SK-N-SH treated with all-trans-retinoic acid at 6 μM for 48 hours (cell line): Measurements from ENCODE around the gene ANKRD26.

Experiments
- ARNTL ChIP-seq: fragments of 450-650 bp; formaldehyde crosslinking; IDR thresholded peaks from 2 replicates; pipeline ENCODE4 v1.5.0; 2020; ENCODE audit warnings: low read depth, mild to moderate bottlenecking, moderate library complexity, borderline replicate concordance
- BACH2 ChIP-seq: fragments of 250-450 bp; sonication (Bioruptor Pico); IDR thresholded peaks from 2 replicates; pipeline ENCODE4 v1.9.0; 2021; ENCODE audit warnings: mild to moderate bottlenecking, borderline replicate concordance
- CSDC2 ChIP-seq: fragments of 250-450 bp; sonication (Bioruptor Pico); IDR thresholded peaks from 2 replicates; pipeline ENCODE4 v1.5.0; 2020; ENCODE audit warnings: mild to moderate bottlenecking, moderate library complexity
- ESRRG ChIP-seq: fragments of 250-450 bp; sonication (Bioruptor Pico); IDR thresholded peaks from 2 replicates; pipeline ENCODE4 v1.6.1; 2021; ENCODE audit warnings: mild to moderate bottlenecking
- OSR1 ChIP-seq: fragments of 250-450 bp; sonication (Bioruptor Pico); IDR thresholded peaks from 2 replicates; pipeline ENCODE4 v1.8.0; 2022; ENCODE audit warnings: moderate library complexity, mild to moderate bottlenecking, inconsistent platforms
- RARB ChIP-seq: fragments of 250-450 bp; sonication (Bioruptor Pico); IDR thresholded peaks from 2 replicates; pipeline ENCODE4 v1.8.0; 2021; ENCODE audit warnings: mild to moderate bottlenecking, moderate library complexity
- ZFP30 ChIP-seq: fragments of 450-650 bp; formaldehyde crosslinking; IDR thresholded peaks from 2 replicates; pipeline ENCODE4 v1.5.0; 2022; ENCODE audit warnings: mild to moderate bottlenecking, moderate library complexity
- ZNF565 ChIP-seq: fragments of 450-650 bp; formaldehyde crosslinking; conservative IDR thresholded peaks from 2 replicates; pipeline ENCODE4 v1.5.0; 2020; ENCODE audit warnings: low read depth, mild to moderate bottlenecking, moderate library complexity
- TF ChIP-seq, protein P1 (sequence below): fragments of 250-450 bp; sonication (Bioruptor Pico); IDR thresholded peaks from 2 replicates; pipeline ENCODE4 v1.5.1; 2021; ENCODE audit warnings: mild to moderate bottlenecking, moderate library complexity
- TF ChIP-seq, protein P2 (sequence below): fragments of 250-450 bp; sonication (Bioruptor Pico); IDR thresholded peaks from 2 replicates; pipeline ENCODE4 v1.5.0; 2020; ENCODE audit warnings: mild to moderate bottlenecking, moderate library complexity
- TF ChIP-seq, protein P3 (sequence below): fragments of 250-450 bp; sonication (Bioruptor Pico); IDR thresholded peaks from 2 replicates; pipeline ENCODE4 v1.5.1; 2020; ENCODE audit warnings: low read depth, mild to moderate bottlenecking, moderate library complexity
- TF ChIP-seq, protein P4 (sequence below): fragments of 250-450 bp; sonication (Bioruptor Pico); IDR thresholded peaks from 2 replicates; pipeline ENCODE4 v1.8.0; 2020; ENCODE audit warnings: mild to moderate bottlenecking, moderate library complexity, borderline replicate concordance
- TF ChIP-seq, protein P5 (sequence below): fragments of 250-450 bp; sonication (Bioruptor Pico); IDR thresholded peaks from 2 replicates; pipeline ENCODE4 v1.8.0; 2021; ENCODE audit warnings: low read depth, mild to moderate bottlenecking, moderate library complexity, borderline replicate concordance

DNA sequence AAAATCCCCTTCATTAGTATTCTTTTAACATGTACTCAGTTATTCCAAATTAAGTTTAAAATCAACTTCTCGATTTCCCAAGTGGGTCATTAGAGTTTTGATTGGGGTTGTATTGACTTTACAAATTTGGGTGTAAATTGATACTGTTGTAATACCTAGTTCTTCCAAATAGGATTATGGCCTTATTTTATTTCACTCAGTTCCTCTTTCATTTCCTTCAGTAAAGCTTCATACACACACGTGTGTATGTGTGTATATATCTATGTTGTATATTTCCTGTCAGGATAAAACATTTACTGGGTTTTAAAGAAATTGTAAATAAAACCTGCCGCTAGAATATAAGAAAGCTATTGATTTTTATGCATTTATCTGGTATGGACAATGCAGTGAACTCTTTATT lies 38.0 kb upstream of the ANKRD26 start:
- TF ChIP-seq, protein P1, sequence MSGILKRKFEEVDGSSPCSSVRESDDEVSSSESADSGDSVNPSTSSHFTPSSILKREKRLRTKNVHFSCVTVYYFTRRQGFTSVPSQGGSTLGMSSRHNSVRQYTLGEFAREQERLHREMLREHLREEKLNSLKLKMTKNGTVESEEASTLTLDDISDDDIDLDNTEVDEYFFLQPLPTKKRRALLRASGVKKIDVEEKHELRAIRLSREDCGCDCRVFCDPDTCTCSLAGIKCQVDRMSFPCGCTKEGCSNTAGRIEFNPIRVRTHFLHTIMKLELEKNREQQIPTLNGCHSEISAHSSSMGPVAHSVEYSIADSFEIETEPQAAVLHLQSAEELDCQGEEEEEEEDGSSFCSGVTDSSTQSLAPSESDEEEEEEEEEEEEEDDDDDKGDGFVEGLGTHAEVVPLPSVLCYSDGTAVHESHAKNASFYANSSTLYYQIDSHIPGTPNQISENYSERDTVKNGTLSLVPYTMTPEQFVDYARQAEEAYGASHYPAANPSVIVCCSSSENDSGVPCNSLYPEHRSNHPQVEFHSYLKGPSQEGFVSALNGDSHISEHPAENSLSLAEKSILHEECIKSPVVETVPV (CRISPR knock-in tag) = no peak
- no peak for TF ChIP-seq ZNF565
- TF ChIP-seq, protein P2, sequence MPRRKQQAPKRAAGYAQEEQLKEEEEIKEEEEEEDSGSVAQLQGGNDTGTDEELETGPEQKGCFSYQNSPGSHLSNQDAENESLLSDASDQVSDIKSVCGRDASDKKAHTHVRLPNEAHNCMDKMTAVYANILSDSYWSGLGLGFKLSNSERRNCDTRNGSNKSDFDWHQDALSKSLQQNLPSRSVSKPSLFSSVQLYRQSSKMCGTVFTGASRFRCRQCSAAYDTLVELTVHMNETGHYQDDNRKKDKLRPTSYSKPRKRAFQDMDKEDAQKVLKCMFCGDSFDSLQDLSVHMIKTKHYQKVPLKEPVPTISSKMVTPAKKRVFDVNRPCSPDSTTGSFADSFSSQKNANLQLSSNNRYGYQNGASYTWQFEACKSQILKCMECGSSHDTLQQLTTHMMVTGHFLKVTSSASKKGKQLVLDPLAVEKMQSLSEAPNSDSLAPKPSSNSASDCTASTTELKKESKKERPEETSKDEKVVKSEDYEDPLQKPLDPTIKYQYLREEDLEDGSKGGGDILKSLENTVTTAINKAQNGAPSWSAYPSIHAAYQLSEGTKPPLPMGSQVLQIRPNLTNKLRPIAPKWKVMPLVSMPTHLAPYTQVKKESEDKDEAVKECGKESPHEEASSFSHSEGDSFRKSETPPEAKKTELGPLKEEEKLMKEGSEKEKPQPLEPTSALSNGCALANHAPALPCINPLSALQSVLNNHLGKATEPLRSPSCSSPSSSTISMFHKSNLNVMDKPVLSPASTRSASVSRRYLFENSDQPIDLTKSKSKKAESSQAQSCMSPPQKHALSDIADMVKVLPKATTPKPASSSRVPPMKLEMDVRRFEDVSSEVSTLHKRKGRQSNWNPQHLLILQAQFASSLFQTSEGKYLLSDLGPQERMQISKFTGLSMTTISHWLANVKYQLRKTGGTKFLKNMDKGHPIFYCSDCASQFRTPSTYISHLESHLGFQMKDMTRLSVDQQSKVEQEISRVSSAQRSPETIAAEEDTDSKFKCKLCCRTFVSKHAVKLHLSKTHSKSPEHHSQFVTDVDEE (CRISPR knock-in tag) = no peak
- TF ChIP-seq, protein P3, sequence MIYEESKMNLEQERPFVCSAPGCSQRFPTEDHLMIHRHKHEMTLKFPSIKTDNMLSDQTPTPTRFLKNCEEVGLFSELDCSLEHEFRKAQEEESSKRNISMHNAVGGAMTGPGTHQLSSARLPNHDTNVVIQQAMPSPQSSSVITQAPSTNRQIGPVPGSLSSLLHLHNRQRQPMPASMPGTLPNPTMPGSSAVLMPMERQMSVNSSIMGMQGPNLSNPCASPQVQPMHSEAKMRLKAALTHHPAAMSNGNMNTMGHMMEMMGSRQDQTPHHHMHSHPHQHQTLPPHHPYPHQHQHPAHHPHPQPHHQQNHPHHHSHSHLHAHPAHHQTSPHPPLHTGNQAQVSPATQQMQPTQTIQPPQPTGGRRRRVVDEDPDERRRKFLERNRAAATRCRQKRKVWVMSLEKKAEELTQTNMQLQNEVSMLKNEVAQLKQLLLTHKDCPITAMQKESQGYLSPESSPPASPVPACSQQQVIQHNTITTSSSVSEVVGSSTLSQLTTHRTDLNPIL (CRISPR knock-in tag) = no peak
- TF ChIP-seq, protein P4, sequence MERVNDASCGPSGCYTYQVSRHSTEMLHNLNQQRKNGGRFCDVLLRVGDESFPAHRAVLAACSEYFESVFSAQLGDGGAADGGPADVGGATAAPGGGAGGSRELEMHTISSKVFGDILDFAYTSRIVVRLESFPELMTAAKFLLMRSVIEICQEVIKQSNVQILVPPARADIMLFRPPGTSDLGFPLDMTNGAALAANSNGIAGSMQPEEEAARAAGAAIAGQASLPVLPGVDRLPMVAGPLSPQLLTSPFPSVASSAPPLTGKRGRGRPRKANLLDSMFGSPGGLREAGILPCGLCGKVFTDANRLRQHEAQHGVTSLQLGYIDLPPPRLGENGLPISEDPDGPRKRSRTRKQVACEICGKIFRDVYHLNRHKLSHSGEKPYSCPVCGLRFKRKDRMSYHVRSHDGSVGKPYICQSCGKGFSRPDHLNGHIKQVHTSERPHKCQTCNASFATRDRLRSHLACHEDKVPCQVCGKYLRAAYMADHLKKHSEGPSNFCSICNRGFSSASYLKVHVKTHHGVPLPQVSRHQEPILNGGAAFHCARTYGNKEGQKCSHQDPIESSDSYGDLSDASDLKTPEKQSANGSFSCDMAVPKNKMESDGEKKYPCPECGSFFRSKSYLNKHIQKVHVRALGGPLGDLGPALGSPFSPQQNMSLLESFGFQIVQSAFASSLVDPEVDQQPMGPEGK = no peak
- TF ChIP-seq OSR1 (CRISPR knock-in tag) = no peak
- no peak for TF ChIP-seq ESRRG (CRISPR knock-in tag)
- no peak for TF ChIP-seq ARNTL (CRISPR knock-in tag)
- TF ChIP-seq RARB (CRISPR knock-in tag) = no peak
- no peak for TF ChIP-seq BACH2 (CRISPR knock-in tag)
- no peak for TF ChIP-seq CSDC2
- TF ChIP-seq, protein P5, sequence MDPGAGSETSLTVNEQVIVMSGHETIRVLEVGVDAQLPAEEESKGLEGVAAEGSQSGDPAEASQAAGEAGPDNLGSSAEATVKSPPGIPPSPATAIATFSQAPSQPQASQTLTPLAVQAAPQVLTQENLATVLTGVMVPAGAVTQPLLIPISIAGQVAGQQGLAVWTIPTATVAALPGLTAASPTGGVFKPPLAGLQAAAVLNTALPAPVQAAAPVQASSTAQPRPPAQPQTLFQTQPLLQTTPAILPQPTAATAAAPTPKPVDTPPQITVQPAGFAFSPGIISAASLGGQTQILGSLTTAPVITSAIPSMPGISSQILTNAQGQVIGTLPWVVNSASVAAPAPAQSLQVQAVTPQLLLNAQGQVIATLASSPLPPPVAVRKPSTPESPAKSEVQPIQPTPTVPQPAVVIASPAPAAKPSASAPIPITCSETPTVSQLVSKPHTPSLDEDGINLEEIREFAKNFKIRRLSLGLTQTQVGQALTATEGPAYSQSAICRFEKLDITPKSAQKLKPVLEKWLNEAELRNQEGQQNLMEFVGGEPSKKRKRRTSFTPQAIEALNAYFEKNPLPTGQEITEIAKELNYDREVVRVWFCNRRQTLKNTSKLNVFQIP (CRISPR knock-in tag) = no peak
- TF ChIP-seq ZFP30 = no peak
